ENCODE results near the gene DOK1. TPM values are rescaled to one million over a fixed set of nuclear protein-coding genes. Genes with fewer than 3 reads are reported as not detected.

The DOK1 gene
- total and polyA plus RNA-seq, 4 donors: 17.7 to 37.3 (median 26.6) TPM

DNA sequence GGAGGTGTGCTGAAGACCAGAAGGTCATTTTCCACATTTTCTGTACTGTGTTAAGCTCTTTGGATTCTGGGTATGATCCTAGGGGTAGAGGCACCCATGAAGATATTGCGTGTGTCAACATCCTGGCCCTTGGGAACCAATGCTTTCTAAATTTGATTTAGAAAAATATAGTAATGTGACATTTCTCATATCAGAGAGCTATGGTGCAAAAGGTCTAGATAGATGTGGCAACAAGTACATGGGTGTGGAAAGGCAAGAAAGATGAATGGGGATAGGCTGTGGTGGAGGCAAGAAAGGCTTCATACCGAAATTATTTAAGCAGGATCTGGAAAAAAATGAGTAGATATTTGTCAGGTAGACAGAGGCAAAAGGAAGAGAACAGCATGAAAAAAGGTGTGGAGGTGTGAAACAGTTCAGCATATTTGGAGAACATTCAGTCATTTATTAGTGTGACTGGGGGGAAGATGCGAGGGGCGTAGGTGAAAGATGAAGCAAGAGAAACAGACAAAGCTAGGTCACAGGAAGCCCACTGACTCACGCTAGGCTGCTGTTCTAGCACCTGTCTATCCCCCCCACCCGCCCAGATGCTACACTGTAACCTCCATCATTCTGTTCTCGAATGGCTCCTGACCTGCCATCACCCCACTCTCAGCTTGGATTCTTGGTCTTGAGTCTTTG, 11.7 kb downstream of the DOK1 start:
- Histone ChIP-seq H3K4me1 (ENCODE audit: control insufficient read depth in 5 of 5, insufficient read depth in 5 of 5, low read length in 5 of 5) (no peaks in the 10 kb centered on the region), H3K27me3 (ENCODE audit: control insufficient read depth in 3 of 3, insufficient read depth in 3 of 3, low read length in 2 of 3) (peaks cover 0 to 35% (median 6%) of the 10 kb centered on the region in 3 donors), H3K9ac (ENCODE audit: insufficient read depth in 1 of 2, low read length in 2 of 2) (no peak overlapping the region), H3K9me3 (ENCODE audit: control insufficient read depth in 4 of 4, insufficient read depth in 3 of 4, low read length in 3 of 4) (no peaks in the 10 kb centered on the region), H3K36me3 (ENCODE audit: control insufficient read depth in 4 of 4, insufficient read depth in 4 of 4, low read length in 4 of 4) (no peaks in the 10 kb centered on the region), H3K4me3 (no peak overlapping the region), H3K27ac (ENCODE audit: low read depth in 1 of 2, low read length in 1 of 2) (no peak overlapping the region)
- no peak for ATAC-seq (ENCODE audit: insufficient read depth, low FRiP score)
- WGBS, 2 donors: 80 to 84% methylated on average over 7 of the region's 7 CpGs
- TF ChIP-seq, protein P1, sequence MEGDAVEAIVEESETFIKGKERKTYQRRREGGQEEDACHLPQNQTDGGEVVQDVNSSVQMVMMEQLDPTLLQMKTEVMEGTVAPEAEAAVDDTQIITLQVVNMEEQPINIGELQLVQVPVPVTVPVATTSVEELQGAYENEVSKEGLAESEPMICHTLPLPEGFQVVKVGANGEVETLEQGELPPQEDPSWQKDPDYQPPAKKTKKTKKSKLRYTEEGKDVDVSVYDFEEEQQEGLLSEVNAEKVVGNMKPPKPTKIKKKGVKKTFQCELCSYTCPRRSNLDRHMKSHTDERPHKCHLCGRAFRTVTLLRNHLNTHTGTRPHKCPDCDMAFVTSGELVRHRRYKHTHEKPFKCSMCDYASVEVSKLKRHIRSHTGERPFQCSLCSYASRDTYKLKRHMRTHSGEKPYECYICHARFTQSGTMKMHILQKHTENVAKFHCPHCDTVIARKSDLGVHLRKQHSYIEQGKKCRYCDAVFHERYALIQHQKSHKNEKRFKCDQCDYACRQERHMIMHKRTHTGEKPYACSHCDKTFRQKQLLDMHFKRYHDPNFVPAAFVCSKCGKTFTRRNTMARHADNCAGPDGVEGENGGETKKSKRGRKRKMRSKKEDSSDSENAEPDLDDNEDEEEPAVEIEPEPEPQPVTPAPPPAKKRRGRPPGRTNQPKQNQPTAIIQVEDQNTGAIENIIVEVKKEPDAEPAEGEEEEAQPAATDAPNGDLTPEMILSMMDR (IDR thresholded peaks at IDR 0.05; ENCODE audit: control extremely low read depth, extremely low read depth): no peak
- DNase-seq: no peak

DNA sequence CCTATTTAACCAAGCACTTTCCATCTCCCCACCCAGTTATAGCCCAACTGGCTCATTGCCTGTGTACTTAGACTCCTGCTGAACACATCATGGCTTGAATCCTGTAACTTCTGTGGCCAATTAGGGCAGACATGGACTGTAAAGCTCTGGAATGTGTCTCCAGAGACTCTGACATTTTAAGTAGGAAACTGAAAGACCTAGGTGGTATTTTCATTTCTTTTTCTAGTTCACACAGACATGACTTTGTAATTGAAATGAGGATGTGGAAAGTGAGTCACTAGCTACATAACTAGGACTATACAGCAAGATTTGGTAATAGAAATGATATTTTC, 12.2 kb downstream of the DOK1 start:
- H3K27me3 ChIP-seq (ENCODE audit: control insufficient read depth in 3 of 3, insufficient read depth in 3 of 3, low read length in 2 of 3): peaks cover 0 to 30% (median 5%) of the 10 kb centered on the region in 3 donors
- TF ChIP-seq, protein P1 (IDR thresholded peaks at IDR 0.05; ENCODE audit: control extremely low read depth, extremely low read depth): no peak
- H3K36me3 ChIP-seq (ENCODE audit: control insufficient read depth in 4 of 4, insufficient read depth in 4 of 4, low read length in 4 of 4): no peaks in the 10 kb centered on the region
- H3K4me3 ChIP-seq: no peak overlapping the region
- H3K9me3 ChIP-seq (ENCODE audit: control insufficient read depth in 4 of 4, insufficient read depth in 3 of 4, low read length in 3 of 4): no peaks in the 10 kb centered on the region
- no peak overlapping the region for H3K27ac ChIP-seq (ENCODE audit: low read depth in 1 of 2, low read length in 1 of 2)
- no peak overlapping the region for H3K9ac ChIP-seq (ENCODE audit: insufficient read depth in 1 of 2, low read length in 2 of 2)
- ATAC-seq (ENCODE audit: insufficient read depth, low FRiP score) (no peak), DNase-seq (no peak)
- H3K4me1 ChIP-seq (ENCODE audit: control insufficient read depth in 5 of 5, insufficient read depth in 5 of 5, low read length in 5 of 5): no peaks in the 10 kb centered on the region

DNA sequence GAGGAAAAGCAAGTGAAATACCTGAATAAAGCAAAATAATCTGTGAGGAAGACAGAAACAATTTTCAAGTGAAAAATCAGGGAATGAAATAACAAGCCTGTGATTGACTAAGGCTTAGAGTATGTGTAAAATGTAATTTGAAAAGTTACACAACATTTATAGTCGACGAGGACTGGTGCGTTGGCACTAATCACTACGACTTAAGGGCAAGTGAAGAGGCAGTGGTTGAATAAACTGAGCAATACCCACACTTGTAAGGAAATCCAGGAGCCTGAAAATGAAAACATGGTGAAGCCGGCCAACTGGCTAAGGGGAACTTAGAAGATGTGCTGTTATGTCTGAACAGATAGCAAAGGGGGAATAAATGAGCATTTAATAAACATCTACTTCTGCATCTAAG, 13.4 kb downstream of the DOK1 start:
- ATAC-seq (ENCODE audit: insufficient read depth, low FRiP score) (no peak), DNase-seq (no peak)

More for the DNA sequence above, 13.4 kb downstream of the DOK1 start:
- Histone ChIP-seq H3K27ac (ENCODE audit: low read depth in 1 of 2, low read length in 1 of 2) (no peak overlapping the region), H3K36me3 (ENCODE audit: control insufficient read depth in 4 of 4, insufficient read depth in 4 of 4, low read length in 4 of 4) (no peaks in the 10 kb centered on the region), H3K9ac (ENCODE audit: insufficient read depth in 1 of 2, low read length in 2 of 2) (no peak overlapping the region), H3K9me3 (ENCODE audit: control insufficient read depth in 4 of 4, insufficient read depth in 3 of 4, low read length in 3 of 4) (no peaks in the 10 kb centered on the region), H3K4me1 (ENCODE audit: control insufficient read depth in 5 of 5, insufficient read depth in 5 of 5, low read length in 5 of 5) (no peaks in the 10 kb centered on the region), H3K4me3 (no peak overlapping the region), H3K27me3 (ENCODE audit: control insufficient read depth in 3 of 3, insufficient read depth in 3 of 3, low read length in 2 of 3) (peaks cover 0 to 22% (median 5%) of the 10 kb centered on the region in 3 donors)
- 33 to 54% methylated on average over 5 of the region's 5 CpGs for WGBS, 2 donors
- TF ChIP-seq, protein P1 (IDR thresholded peaks at IDR 0.05; ENCODE audit: control extremely low read depth, extremely low read depth): no peak

Data from lung (tissue), 12 donors.